IPS DF 4.7 (cell line): Measurements from ENCODE around the gene KLHL15.

Experiments used
- DNase-seq: peaks from one replicate; pipeline ENCODE4 v3.0.0-alpha.2; 2013; ENCODE audit warnings: low spot score; ENCODE audit errors: extremely low read depth

Gene KLHL15

DNA sequence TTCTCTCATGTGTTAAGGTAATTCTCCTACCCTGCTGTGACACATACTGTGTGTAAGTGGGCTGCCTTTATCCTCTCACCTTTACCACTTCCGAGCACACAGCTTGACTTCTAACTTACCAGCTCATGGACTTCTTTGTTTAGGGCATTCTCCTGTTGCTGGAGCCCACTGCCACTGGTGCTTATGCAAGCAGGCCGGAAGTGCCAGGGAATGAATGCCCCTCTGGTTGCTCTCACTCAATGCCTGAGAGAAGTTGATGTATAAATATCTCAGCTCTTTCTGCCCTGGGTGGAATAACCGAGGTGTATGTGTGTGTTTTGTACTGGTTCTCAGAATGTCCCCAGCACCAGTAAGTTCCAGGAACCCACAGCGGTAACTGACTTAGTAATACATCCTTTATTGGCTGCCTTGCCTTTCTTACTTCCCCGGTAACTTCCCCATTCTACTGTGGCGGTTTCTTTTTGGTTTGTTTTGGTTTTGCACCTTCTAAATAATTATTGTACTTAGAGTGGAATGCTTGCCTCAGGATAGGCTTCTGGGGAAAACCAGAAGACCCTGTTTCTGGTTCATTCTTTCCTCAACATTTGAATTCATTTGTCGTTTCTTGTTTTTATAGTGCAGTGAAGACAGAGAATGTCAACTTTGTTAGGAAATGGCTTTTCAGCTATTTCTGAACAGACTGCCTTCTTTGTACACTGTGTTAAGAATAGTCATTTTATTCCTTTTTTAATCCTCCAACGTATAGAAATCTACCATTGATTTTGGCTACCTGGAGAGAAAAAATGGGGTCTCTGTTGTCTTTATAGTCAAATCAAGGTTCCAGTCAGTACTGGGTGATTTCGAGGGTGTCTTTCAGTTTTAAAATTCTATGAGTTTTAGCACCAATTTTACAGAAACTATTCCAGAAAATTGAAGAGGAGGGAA is 73.7 kb downstream of the KLHL15 start:
- DNase-seq: peak; percentile 33

- DNase-seq: no peak
Measured at GRCh38 chrX:23952391-23952790, 74.6 kb downstream of the KLHL15 start.

GRCh38 chrX:23945206-23945605 is 81.8 kb downstream of the KLHL15 start:
- DNase-seq: no peak

- DNase-seq: no peak
Measured at GRCh38 chrX:23944234-23944633, 82.8 kb downstream of the KLHL15 start.

- DNase-seq: no peak
Measured at GRCh38 chrX:23939203-23939602, 87.8 kb downstream of the KLHL15 start.

- DNase-seq: no peak
Measured at GRCh38 chrX:23938690-23939089, 88.3 kb downstream of the KLHL15 start.

DNA sequence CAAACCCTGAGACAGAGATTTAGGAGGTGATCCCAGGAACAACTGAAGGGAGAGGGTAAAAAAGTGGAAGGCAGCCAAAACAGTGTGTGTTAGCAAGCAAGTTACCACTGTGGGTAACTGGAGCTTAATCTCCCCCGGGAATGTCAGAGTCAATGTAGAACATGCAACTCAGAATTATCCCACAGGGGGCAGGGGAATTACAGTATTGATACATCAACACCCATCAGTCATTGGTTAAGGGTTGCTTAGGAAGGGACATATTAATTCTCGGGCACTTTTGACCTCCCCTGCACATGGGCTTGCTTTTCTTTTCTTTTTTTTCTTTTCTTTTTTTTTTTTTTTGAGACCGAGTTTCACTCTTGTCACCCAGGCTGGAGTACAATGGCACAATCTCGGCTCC is 89.9 kb downstream of the KLHL15 start:
- no peak for DNase-seq

DNA sequence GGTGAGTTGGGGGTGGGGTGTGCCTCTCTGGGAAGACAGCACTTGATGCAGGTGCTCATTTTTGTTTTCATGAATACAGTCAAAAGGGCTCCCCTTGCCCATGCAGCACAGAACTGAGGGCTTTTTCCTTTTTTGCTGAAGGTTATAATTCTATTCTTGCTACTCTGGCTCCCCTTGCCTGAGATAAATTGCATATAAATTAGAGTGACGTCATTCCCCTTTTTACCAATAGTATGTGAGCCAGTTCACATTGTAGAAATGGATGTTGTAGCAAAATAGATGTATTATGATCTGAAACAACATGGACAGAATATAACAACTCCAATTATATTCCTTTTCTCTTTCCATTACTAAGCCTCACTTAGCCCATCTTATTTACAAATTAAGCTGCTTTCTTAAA is 90.8 kb downstream of the KLHL15 start:
- no peak for DNase-seq

DNA sequence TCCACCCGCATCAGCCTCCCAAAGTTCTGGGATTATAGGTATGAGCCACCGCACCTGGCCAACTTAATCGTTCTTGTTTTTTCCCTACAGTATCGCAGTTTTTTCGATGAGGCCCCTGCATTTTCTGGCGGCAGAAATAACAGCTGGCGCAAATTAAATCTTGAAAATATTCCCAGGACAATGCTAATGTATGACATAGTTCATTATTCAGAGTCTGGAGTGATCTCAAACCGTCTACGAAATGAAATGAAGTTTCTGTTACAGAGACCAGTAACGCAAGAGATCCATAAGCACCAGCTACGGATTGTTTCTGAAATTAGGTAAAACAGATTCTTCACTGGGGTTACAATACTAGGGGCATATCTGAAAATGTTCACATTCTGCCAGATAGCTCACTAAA is 91.9 kb downstream of the KLHL15 start:
- DNase-seq: no peak
